Kidney epithelial cell (primary cell): ENCODE measurements around the gene LMX1B. TPM values are rescaled to one million over a fixed set of nuclear protein-coding genes. Genes with fewer than 3 reads are reported as not detected.

ENCODE experiments used
- DNase-seq: peaks from one replicate; pipeline ENCODE4 v3.0.0-alpha.2; 2010; ENCODE audit warnings: low read depth
- H3K27me3 ChIP-seq: 2 replicates; pipeline ENCODE4 v1.6.0; 2011; ENCODE audit warnings: low read length; ENCODE audit not compliant: control insufficient read depth, insufficient read depth
- H3K36me3 ChIP-seq: 2 replicates; pipeline ENCODE4 v1.5.1; 2011; ENCODE audit warnings: low read length; ENCODE audit not compliant: control insufficient read depth, insufficient read depth
- H3K4me3 ChIP-seq: 2 replicates; pipeline ENCODE4 v1.5.1; 2011; ENCODE audit warnings: low read depth, mild to moderate bottlenecking, control low read depth, low read length
- CTCF ChIP-seq: IDR thresholded peaks from 2 replicates; pipeline ENCODE4 v1.5.1; 2011; ENCODE audit warnings: mild to moderate bottlenecking, moderate library complexity, low read length, control low read depth, inconsistent platforms; ENCODE audit not compliant: insufficient read depth, poor library complexity, severe bottlenecking
- total RNA-seq: library from RNA; depleted of rRNA; stranded (reverse); fragments of >200 nt; gene quantifications from 2 replicates; pipeline ENCODE4 v1.2.3, GENCODE V29; 2015

LMX1B gene
- total RNA-seq, 1 donor from 2014 or later, result 2.6 TPM

DNA sequence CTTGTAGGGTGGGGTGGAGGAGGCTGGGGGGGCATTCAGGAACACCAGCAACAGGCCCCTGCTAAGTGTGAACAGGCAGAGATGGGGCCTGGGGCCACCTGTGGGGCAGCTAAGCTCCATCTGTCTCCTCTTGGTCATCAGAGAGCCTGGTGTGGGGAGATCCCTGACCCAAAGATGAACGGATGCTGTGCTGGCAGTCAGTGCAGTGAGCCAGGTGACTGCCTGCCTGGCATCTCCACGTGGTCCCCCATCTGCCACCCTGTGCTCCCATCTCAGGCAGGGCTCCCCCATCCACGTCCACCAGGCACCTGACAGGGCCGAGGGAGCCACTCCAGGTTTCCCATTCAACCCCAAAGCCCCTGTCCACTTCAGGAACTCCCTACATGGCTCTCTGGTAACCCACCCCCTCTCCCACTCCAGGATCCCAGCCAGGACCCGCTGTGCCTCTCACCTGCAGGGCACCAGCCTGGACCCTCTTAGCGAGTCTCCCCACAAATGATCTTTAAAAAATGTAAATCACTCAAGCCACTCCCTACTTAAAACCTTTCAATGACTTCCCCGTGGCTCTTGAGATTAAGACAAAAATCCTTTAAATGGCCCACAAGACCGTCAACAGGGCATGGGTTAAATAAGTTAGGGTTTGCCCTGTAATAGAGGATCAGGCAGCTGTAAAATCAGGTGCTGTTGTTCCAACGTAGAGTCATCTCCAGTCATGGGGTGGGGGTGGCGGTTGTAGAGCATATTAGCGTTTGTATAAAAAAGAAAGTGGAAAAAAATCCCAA, 60.8 kb downstream of the LMX1B start:
- TF ChIP-seq CTCF, result no peak
- Histone ChIP-seq H3K27me3 (peaks cover 35% of the 10 kb centered on the region), H3K36me3 (no peaks in the 10 kb centered on the region), H3K4me3 (no peak overlapping the region)
- DNase-seq, result no peak

DNA sequence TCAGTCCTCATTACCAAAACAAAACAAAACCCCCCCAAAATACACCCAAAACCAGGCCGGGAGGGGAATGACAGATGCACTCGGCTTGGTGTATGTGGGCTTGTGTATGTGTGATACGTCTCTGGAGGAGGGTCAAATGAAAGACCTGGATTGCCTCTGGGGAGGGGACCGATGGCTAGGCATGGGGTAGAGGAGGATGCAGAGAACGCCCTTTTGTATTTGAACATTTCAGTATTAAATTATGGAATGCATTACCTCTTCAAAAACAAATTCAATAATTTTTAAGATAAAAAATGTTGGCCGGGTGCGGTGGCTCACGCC, 61.4 kb downstream of the LMX1B start:
- Histone ChIP-seq H3K27me3 (peaks cover 35% of the 10 kb centered on the region), H3K4me3 (no peak overlapping the region), H3K36me3 (no peaks in the 10 kb centered on the region)
- no peak for DNase-seq
- TF ChIP-seq CTCF, result no peak

GRCh38 chr9:126676102-126676684, 62.5 kb downstream of the LMX1B start:
- no peaks in the 10 kb centered on the region for H3K36me3 ChIP-seq
- no peak overlapping the region for H3K4me3 ChIP-seq
- H3K27me3 ChIP-seq, result peaks cover 41% of the 10 kb centered on the region
- no peak for DNase-seq
- TF ChIP-seq CTCF, result no peak

- Histone ChIP-seq H3K36me3 (no peaks in the 10 kb centered on the region), H3K4me3 (no peak overlapping the region), H3K27me3 (peaks cover 41% of the 10 kb centered on the region)
- TF ChIP-seq CTCF, result no peak
- no peak for DNase-seq
Measured at GRCh38 chr9:126676685-126677143, 63.0 kb downstream of the LMX1B start.

GRCh38 chr9:126677188-126678084, 63.7 kb downstream of the LMX1B start:
- no peak for TF ChIP-seq CTCF
- H3K27me3 ChIP-seq, result peaks cover 44% of the 10 kb centered on the region
- no peak for DNase-seq
- no peaks in the 10 kb centered on the region for H3K36me3 ChIP-seq
- no peak overlapping the region for H3K4me3 ChIP-seq
